ENCODE measurements around the gene WDR76. TPM values are rescaled to one million over a fixed set of nuclear protein-coding genes. Genes with fewer than 3 reads are reported as not detected.

WDR76 gene
- total and polyA plus RNA-seq, 8 donors, result 0.72 to 3.3 (median 2.5) TPM

GRCh38 chr15:43915631-43916325, 89.0 kb downstream of the WDR76 start:
- Histone ChIP-seq H3K27ac (no peak overlapping the region), H3K27me3 (no peaks in the 10 kb centered on the region), H3K9me3 (no peaks in the 10 kb centered on the region), H3K4me1 (no peaks in the 10 kb centered on the region), H3K4me3 (no peak overlapping the region), H3K36me3 (no peaks in the 10 kb centered on the region)
- ATAC-seq (no peak), FAIRE-seq (no peak), DNase-seq (no peak)
- TF ChIP-seq, protein P1, sequence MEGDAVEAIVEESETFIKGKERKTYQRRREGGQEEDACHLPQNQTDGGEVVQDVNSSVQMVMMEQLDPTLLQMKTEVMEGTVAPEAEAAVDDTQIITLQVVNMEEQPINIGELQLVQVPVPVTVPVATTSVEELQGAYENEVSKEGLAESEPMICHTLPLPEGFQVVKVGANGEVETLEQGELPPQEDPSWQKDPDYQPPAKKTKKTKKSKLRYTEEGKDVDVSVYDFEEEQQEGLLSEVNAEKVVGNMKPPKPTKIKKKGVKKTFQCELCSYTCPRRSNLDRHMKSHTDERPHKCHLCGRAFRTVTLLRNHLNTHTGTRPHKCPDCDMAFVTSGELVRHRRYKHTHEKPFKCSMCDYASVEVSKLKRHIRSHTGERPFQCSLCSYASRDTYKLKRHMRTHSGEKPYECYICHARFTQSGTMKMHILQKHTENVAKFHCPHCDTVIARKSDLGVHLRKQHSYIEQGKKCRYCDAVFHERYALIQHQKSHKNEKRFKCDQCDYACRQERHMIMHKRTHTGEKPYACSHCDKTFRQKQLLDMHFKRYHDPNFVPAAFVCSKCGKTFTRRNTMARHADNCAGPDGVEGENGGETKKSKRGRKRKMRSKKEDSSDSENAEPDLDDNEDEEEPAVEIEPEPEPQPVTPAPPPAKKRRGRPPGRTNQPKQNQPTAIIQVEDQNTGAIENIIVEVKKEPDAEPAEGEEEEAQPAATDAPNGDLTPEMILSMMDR (IDR thresholded peaks at IDR 0.05), result no peak
- 69 to 74% methylated on average over 5 of the region's 5 CpGs for whole genome bisulfite sequencing, 2 donors
- intact Hi-C loops (cut with DNase I), result no loop called here

GRCh38 chr15:43916326-43916660, 89.5 kb downstream of the WDR76 start:
- ATAC-seq (no peak), DNase-seq (no peak), FAIRE-seq (no peak)
- H3K4me1 ChIP-seq, result no peaks in the 10 kb centered on the region
- no peaks in the 10 kb centered on the region for H3K36me3 ChIP-seq
- WGBS, 2 donors, result 88 to 93% methylated on average over 4 of the region's 4 CpGs
- H3K9me3 ChIP-seq, result no peaks in the 10 kb centered on the region
- H3K4me3 ChIP-seq, result no peak overlapping the region
- H3K27me3 ChIP-seq, result no peaks in the 10 kb centered on the region
- intact Hi-C loops (cut with DNase I), result no loop called here
- TF ChIP-seq, protein P1 (IDR thresholded peaks at IDR 0.05), result no peak
- H3K27ac ChIP-seq, result no peak overlapping the region

Small RNAs within 50 kb of the gene (microRNA-seq; reads per million reads assigned to microRNA genes)
- 0 to 1.9 reads per million in 2 donors for gene MIR1282

Other genes with a start within 250 kb of the WDR76 start
- gene PPIP5K1, start 236.8 kb upstream of the WDR76 start, total RNA-seq, result 10 to 100 TPM; 13.3 to 39.9 (median 17.2) TPM
- 10 to 100 TPM; 11.3 to 16.0 TPM for gene PPIP5K1, start 236.8 kb upstream of the WDR76 start, polyA plus RNA-seq
- gene CKMT1B, start 233.0 kb upstream of the WDR76 start, total RNA-seq, result 1 to 10 TPM in 5 of 6 donors, under 1 TPM in 1; 0.97 to 3.5 (median 3.1) TPM
- gene CKMT1B, start 233.0 kb upstream of the WDR76 start, polyA plus RNA-seq, result 1 to 10 TPM; 2.7 to 8.5 TPM
- under 1 TPM in 5 of 6 donors, not detected in 1; 0.28 to 0.43 (median 0.32) TPM for gene STRC, start 208.2 kb upstream of the WDR76 start, total RNA-seq
- gene STRC, start 208.2 kb upstream of the WDR76 start, polyA plus RNA-seq, result under 1 TPM; 0.46 to 0.82 TPM
- gene CATSPER2, start 178.2 kb upstream of the WDR76 start, total RNA-seq, result 1 to 10 TPM; 1.2 to 4.2 (median 1.9) TPM
- gene CATSPER2, start 178.2 kb upstream of the WDR76 start, polyA plus RNA-seq, result 1 to 10 TPM; 8.3 to 9.9 TPM
- 1 to 10 TPM in 5 of 6 donors, under 1 TPM in 1; 0.93 to 4.6 (median 3.6) TPM for gene CKMT1A, start 133.1 kb upstream of the WDR76 start, total RNA-seq
- 1 to 10 TPM; 2.0 to 6.7 TPM for gene CKMT1A, start 133.1 kb upstream of the WDR76 start, polyA plus RNA-seq
- 100 to 1,000 TPM; 130 to 290 (median 248) TPM for gene PDIA3, start 80.6 kb upstream of the WDR76 start, total RNA-seq
- 100 to 1,000 TPM; 144 to 189 TPM for gene PDIA3, start 80.6 kb upstream of the WDR76 start, polyA plus RNA-seq
- gene ELL3, start 50.0 kb upstream of the WDR76 start, total RNA-seq, result 1 to 10 TPM; 1.2 to 3.1 (median 2.0) TPM
- 1 to 10 TPM; 1.9 to 2.1 TPM for gene ELL3, start 50.0 kb upstream of the WDR76 start, polyA plus RNA-seq
- gene SERF2, start 34.7 kb upstream of the WDR76 start, total RNA-seq, result 100 to 1,000 TPM; 245 to 540 (median 381) TPM
- gene SERF2, start 34.7 kb upstream of the WDR76 start, polyA plus RNA-seq, result 1,000 to 10,000 TPM in 1 of 2 donors, 100 to 1,000 TPM in 1; 943 to 1,722 TPM
- under 1 TPM in 2 of 6 donors, not detected in 4; 0.14 to 0.22 TPM for gene SERINC4, start 26.8 kb upstream of the WDR76 start, total RNA-seq
- gene SERINC4, start 26.8 kb upstream of the WDR76 start, polyA plus RNA-seq, result under 1 TPM; 0.23 to 0.47 TPM
- 1 to 10 TPM; 3.1 to 7.1 (median 5.1) TPM for gene HYPK, start 26.4 kb upstream of the WDR76 start, total RNA-seq
- gene HYPK, start 26.4 kb upstream of the WDR76 start, polyA plus RNA-seq, result 10 to 100 TPM in 1 of 2 donors, 1 to 10 TPM in 1; 5.0 to 25.6 TPM
- 10 to 100 TPM in 2 of 6 donors, 1 to 10 TPM in 4; 5.2 to 11.9 (median 7.5) TPM for gene MFAP1, start 2.3 kb upstream of the WDR76 start, total RNA-seq
- gene MFAP1, start 2.3 kb upstream of the WDR76 start, polyA plus RNA-seq, result 10 to 100 TPM in 1 of 2 donors, 1 to 10 TPM in 1; 5.0 to 10.1 TPM